HG03280 (cell line): ENCODE data around the gene FZD2.
"Not testable (repeated sequence)": the region's sequence is repeated elsewhere in the genome, so short reads cannot be mapped to it uniquely, and the experiment has no call there.

ENCODE experiments used
- ATAC-seq: cut with Tn5 transposase; IDR thresholded peaks from one replicate; pipeline ENCODE4 v1.9.1; 2021; ENCODE audit warnings: mild to moderate bottlenecking, moderate library complexity; ENCODE audit not compliant: unreplicated experiment

The FZD2 gene

GRCh38 chr17:44572801-44573200 is 15.5 kb downstream of the FZD2 start:
- no peak for ATAC-seq

DNA sequence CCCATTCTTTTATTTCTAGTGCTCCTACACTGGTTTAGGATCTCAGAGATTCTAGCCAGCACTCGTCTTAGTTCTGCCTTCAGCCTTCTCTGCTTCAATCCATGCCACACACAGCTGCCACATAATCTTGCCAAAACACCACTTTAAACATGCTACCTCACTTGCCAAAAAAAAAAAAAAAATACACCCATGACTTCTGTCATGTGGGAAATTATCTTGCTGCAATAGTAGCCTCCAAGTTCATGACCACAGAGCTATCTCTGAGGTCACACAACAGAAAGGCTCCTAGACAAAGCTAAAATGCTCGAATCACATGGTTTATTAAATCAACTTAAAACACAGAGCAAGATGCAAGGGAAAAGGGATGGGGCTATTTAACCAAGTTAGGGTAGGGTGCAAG is 18.1 kb downstream of the FZD2 start:
- ATAC-seq, result no peak

DNA sequence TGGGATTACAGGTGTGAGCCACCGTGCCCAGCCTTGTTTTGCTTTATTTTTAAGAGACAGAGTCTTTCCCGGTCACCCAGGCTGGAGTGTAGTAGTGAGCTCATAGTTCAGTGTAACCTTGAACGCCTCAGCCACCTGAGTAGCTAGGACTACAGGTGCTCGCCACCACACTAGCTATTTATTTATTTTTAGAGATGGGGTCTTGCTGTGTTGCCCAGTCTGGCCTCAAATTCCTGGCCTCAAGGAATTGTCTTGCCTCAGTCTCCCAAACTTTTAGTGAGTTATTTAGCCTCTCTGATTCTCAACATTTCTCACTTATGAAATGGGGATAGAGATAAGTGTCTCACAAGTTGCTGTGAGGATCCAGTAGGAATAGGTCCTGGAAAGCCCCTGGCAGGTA is 21.7 kb downstream of the FZD2 start:
- no peak for ATAC-seq

- ATAC-seq, result no peak
Observed at GRCh38 chr17:44581868-44582267, 24.6 kb downstream of the FZD2 start.

GRCh38 chr17:44584443-44584842 is 27.2 kb downstream of the FZD2 start:
- no peak for ATAC-seq

GRCh38 chr17:44585315-44585714 is 28.0 kb downstream of the FZD2 start:
- ATAC-seq, result no peak

- no peak for ATAC-seq
Observed at GRCh38 chr17:44587339-44587738, 30.1 kb downstream of the FZD2 start.

DNA sequence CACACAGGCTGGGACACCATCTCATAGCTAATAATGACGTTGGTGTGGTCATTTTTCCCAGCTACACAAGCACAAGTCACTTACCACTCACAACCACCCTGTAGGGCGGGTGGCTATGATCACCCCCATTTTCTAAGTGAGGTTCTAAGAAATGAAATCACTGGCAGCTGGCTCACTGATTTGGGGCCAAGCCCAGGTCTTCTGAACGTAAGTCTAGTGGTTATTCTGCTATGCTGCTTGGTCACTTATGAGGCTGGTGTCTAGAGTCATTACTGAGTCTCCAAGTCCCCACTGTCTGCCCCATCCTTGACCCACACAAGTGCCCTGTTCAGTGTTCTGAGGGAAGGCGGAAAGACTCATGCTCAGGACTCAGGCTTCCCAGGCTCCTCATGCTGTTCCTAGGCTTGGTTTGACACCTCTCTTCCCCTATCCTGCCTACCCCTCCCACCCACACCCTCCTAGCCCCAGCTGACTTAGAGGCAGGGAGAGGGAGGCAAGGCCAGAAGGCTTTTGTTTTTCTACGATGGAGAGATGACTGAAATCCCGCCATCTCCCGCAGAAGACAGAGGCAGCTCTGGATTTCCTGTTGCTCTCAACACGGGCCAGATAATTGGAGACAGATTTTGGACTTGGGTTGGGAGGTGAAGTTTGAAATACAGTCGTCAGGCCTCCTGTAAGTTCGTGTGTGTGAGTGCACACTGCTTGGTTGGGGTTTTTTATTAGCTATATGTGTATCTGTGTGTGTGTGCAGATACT is 32.2 kb downstream of the FZD2 start:
- no peak for ATAC-seq

- not testable (repeated sequence) for ATAC-seq
Observed at GRCh38 chr17:44590072-44590462, 32.8 kb downstream of the FZD2 start.

DNA sequence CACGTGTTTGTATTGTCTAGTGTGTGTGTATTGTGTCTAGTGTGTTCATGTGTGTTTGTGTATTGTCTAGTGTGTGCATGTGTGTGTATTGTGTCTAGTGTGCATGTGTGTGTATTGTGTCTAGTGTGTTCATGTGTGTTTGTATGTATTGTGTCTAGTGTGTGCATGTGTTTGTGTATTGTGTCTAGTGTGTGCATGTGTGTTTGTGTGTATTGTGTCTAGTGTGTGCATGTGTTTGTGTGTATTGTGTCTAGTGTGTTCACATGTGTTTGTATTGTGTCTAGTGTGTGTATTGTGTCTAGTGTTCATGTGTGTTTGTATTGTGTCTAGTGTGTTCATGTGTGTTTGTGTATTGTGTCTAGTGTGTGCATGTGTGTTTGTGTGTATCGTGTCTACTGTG is 33.5 kb downstream of the FZD2 start:
- ATAC-seq, result not testable (repeated sequence)

GRCh38 chr17:44591206-44591605 is 33.9 kb downstream of the FZD2 start:
- ATAC-seq, result no peak

DNA sequence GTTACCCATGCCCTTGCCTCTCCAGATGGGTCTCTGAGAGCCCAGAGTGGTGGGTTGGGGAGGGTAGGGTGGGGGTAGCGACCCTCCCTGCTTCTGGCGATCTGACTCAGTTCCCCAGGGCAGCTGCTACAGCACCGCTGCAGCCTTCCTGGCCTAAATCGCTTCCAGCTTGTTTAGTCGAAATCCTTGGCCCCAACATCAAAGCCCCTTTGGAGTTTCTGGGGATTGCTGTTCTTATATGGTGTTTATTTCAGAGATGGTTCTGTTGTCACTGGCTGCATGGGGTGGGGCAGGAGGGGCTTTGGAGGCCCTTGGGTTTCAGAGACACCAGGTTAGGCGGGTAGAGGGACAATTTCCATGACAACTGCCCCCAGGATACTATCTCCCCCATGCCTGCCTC is 35.9 kb downstream of the FZD2 start:
- ATAC-seq, result no peak

GRCh38 chr17:44595216-44595775 is 38.0 kb downstream of the FZD2 start:
- no peak for ATAC-seq

GRCh38 chr17:44598329-44598728 is 41.0 kb downstream of the FZD2 start:
- no peak for ATAC-seq

DNA sequence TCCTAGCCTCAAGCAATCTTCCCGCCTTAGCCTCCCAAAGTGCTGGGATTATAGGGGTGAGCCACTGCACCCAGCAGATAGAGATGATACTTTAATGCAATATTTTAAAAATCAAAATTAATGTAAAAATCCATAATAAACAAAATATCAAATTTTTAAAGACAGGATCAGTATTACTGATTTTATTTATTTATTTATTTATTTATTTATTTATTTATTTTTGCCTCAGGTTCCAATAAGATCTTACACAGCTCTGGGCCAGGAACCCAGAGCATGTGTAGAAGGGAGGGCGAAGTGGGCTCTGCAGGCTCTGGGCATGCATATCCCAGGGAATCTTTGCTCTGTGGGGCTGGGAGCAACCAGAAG is 41.6 kb downstream of the FZD2 start:
- ATAC-seq, result no peak

DNA sequence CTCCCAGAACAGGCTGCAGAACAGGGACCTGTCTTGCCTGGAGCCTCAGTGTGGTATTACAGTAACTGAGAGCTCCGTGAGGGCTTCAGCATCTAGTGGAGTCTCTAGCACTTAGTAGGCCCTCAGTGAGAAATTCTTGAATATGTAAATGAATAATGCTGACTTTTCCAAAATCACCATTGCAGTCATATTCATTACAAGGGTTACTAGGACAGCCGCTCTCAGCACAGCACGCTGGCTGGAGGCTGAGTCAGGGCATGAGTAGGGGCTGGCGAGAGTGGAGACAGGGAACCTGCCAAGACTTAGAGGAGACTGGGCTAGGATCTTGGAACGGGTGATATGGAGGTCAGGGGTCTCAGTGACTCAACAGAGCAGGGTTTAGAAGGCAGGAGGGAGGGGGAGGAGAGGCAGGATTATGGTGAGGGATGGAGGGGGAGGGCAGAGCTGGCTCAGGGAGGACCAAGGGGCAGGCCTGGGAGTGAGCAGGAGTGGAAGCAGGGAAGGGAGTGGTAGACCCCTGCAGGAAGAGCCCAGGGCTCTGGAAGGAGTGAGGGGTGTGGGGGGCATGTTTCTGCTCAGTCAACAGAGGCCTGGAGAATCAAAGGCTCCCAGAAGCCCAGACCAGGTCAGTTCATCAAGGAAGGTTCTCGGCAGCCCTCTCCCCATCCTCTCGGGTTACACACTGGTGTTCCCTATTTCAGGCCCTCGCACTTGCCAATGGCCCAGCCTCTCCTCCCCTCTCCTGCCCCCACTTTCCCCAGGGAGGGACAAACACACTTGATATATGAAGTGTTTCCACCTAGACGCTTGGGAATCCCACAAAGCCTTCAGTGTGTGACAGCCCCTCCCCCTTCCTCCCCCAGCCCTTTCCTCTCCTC is 42.3 kb downstream of the FZD2 start:
- ATAC-seq, result no peak

GRCh38 chr17:44601539-44601938 is 44.3 kb downstream of the FZD2 start:
- no peak for ATAC-seq

- no peak for ATAC-seq
Observed at GRCh38 chr17:44601973-44602372, 44.7 kb downstream of the FZD2 start.

GRCh38 chr17:44602390-44602789 is 45.1 kb downstream of the FZD2 start:
- ATAC-seq, result no peak

DNA sequence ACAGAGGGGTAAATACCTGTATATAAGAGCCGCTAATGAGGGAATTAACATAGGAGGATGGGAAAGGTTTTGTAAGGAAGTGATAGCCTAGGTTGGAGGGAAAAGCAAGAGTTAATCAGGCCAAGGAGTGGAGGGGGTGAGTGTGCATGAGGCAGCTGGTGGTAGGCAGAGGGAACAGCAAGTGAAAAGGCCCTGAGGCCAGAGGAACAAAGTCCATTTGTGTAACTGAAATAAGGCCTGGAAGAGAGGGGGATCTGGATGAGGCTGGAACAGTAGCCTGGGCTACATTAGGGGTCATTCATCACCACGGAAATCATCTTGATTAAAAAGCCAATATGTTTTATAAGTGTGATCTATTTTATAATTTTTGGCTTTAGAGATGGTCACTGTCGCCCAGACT is 45.7 kb downstream of the FZD2 start:
- ATAC-seq, result no peak

DNA sequence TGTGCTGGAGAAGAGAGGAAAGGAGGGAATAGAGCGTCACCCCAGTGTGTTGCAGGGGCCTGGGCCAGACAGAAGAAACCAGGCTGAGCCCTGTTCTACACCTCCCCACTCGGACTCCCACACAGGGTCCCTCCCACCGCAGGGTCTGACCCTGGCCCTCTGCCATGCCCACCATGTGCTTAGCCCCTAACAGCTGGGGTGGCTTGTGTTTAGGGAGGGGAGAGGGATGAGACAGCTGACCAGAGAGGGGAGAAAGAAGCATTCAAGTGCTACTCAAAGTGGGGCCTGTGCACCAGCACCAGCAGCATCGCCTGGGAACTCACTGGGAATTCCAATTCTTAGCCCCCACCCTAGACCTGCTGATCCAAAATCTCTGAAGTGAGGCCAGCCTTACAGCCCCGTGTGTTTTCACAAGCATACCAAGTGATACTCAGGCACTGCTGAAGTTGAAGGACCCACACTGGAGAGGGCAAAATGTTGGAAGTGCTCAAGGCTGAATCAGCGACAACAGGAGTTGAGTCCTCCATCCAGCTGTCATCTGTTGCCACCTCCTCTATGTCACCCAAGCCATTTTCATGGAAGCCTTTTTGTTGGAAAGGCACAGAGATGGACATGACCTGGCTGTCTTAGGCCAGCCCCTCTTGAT is 47.0 kb downstream of the FZD2 start:
- ATAC-seq, result no peak
